Type B pancreatic cell (in vitro differentiated cells): ENCODE data around the gene ALDH4A1. TPM values are rescaled to one million over a fixed set of nuclear protein-coding genes. Genes with fewer than 3 reads are reported as not detected.
A peak's percentile ranks its signal among the peaks of the same experiment; 100 is the strongest.

Source experiments
- DNase-seq: peaks from one replicate; pipeline ENCODE4 v3.0.0; 2021; ENCODE audit warnings: mixed read lengths; ENCODE audit not compliant: unreplicated experiment; ENCODE audit errors: extremely low spot score
- H3K27ac Mint-ChIP-seq: 2 replicates; pipeline ENCODE4 v1.8.0; 2021; ENCODE audit warnings: mild to moderate bottlenecking, mixed read lengths
- H3K27me3 Mint-ChIP-seq: 2 replicates; pipeline ENCODE4 v1.8.0; 2021; ENCODE audit warnings: mixed read lengths
- H3K36me3 Mint-ChIP-seq: 2 replicates; pipeline ENCODE4 v1.8.0; 2021; ENCODE audit warnings: mixed read lengths
- H3K4me1 Mint-ChIP-seq: one replicate; pipeline ENCODE4 v1.8.0; 2021; ENCODE audit warnings: mixed read lengths; ENCODE audit not compliant: unreplicated experiment
- H3K4me3 Mint-ChIP-seq: 2 replicates; pipeline ENCODE4 v1.8.0; 2021; ENCODE audit warnings: mild to moderate bottlenecking, mixed read lengths
- H3K9me3 Mint-ChIP-seq: 2 replicates; pipeline ENCODE4 v1.8.0; 2021; ENCODE audit warnings: mixed read lengths
- total RNA-seq: library from RNA; stranded (reverse); gene quantifications from 2 replicates; pipeline ENCODE4 v1.2.1, GENCODE V29; 2021; ENCODE audit warnings: low replicate concordance
- TF ChIP-seq, protein P1 (sequence below): fragments of 200-600 bp; sonication (generic); conservative IDR thresholded peaks from 2 replicates; pipeline ENCODE4 v1.5.0; 2021; ENCODE audit warnings: antibody characterized with exemption, mild to moderate bottlenecking

The ALDH4A1 gene
- total RNA-seq, 1 donor from 2014 or later, result 26.7 TPM

GRCh38 chr1:18901952-18902522 lies 318 bp downstream of the ALDH4A1 start:
- H3K27me3 Mint-ChIP-seq, result no peaks in the 10 kb centered on the region
- H3K9me3 Mint-ChIP-seq, result no peaks in the 10 kb centered on the region
- H3K4me1 Mint-ChIP-seq, result peaks cover 12% of the 10 kb centered on the region
- DNase-seq, result no peak
- peak overlapping the region; percentile 95 for H3K4me3 Mint-ChIP-seq
- peak overlapping the region; percentile 100 for H3K27ac Mint-ChIP-seq
- H3K36me3 Mint-ChIP-seq, result no peaks in the 10 kb centered on the region
- TF ChIP-seq, protein P1, sequence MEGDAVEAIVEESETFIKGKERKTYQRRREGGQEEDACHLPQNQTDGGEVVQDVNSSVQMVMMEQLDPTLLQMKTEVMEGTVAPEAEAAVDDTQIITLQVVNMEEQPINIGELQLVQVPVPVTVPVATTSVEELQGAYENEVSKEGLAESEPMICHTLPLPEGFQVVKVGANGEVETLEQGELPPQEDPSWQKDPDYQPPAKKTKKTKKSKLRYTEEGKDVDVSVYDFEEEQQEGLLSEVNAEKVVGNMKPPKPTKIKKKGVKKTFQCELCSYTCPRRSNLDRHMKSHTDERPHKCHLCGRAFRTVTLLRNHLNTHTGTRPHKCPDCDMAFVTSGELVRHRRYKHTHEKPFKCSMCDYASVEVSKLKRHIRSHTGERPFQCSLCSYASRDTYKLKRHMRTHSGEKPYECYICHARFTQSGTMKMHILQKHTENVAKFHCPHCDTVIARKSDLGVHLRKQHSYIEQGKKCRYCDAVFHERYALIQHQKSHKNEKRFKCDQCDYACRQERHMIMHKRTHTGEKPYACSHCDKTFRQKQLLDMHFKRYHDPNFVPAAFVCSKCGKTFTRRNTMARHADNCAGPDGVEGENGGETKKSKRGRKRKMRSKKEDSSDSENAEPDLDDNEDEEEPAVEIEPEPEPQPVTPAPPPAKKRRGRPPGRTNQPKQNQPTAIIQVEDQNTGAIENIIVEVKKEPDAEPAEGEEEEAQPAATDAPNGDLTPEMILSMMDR, result no peak

DNA sequence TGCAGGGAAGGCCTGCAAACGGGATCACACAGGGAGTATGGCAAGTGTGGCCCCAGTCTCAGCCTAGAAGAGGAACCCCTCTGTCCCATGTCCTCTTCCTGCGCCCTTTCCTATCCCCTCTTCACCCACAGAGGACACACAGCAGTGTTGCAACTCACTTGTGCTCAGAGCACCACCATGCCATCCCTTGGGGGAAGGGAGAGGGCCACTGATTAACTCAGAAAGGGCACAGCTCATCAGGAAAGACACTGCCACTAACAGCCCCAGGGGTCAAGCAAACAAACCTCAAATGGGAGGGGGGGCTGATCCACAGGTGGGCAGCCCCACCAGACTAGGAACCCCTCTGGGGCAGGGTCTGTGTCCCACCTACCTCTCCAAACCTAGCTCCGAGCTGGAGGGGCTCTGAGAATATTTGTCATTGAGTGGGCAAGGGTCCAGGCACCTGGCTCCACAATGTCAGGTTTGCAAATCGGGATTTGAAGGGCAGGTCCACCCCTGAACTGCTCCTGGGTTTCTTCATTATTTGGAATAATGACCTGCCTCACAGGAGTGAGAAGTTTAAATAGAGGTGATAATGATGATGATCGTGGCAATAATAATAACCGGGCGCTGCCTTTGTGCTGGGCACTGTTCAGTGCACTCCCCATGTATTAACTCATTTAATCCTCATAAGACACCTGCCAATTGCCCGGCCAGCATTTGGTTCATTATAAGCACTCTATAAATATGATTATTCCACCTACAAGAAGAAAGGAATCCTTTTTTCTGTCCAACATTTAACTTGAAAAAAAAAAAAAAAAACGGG lies 1.0 kb downstream of the ALDH4A1 start:
- H3K27me3 Mint-ChIP-seq, result no peaks in the 10 kb centered on the region
- peak overlapping the region; percentile 100 for H3K27ac Mint-ChIP-seq
- DNase-seq, result no peak
- no peaks in the 10 kb centered on the region for H3K36me3 Mint-ChIP-seq
- H3K9me3 Mint-ChIP-seq, result no peaks in the 10 kb centered on the region
- TF ChIP-seq, protein P1, result no peak
- peak overlapping the region; percentile 95 for H3K4me3 Mint-ChIP-seq
- H3K4me1 Mint-ChIP-seq, result peaks cover 12% of the 10 kb centered on the region

- Mint-ChIP-seq H3K4me3 (peak overlapping the region; percentile 95), H3K36me3 (no peaks in the 10 kb centered on the region), H3K9me3 (no peaks in the 10 kb centered on the region), H3K27me3 (no peaks in the 10 kb centered on the region), H3K27ac (peak overlapping the region; percentile 76), H3K4me1 (peaks cover 12% of the 10 kb centered on the region)
- DNase-seq, result no peak
- TF ChIP-seq, protein P1, result no peak
These were observed 2.0 kb downstream of the ALDH4A1 start for GRCh38 chr1:18900303-18900841.

DNA sequence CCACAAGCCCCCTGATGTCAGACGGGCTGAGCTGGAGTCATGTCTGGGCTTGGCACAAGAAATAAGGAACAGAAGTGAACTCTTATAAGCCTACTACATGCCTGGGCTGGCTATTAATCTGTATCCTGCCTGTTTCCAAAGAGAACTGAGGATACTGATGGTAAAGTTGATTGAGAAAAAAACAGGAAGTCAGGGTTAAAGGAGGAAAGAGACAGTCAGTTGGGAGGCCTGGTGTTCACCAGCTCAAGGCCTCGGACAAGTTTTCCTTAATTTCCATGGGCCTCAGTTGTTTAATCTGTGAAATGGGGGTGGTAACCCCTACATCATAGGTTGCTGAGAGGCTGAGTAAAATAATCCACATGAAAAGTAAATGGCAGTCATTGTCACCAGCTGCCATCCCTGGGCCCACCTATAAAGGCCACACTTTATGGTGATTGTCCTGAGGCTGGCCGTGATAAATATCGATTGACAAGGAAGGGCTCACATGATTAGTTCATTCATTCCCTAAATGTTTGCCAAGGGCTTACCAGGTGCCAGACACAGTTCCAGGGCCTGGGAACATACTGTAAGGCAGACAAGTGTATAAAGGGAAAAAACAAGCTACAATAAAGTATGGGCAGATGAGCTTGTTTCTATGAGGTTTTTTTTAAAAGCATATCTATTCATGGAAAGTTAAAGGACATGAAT lies 2.8 kb downstream of the ALDH4A1 start:
- no peaks in the 10 kb centered on the region for H3K27me3 Mint-ChIP-seq
- no peaks in the 10 kb centered on the region for H3K9me3 Mint-ChIP-seq
- TF ChIP-seq, protein P1, result no peak
- H3K36me3 Mint-ChIP-seq, result no peaks in the 10 kb centered on the region
- H3K4me3 Mint-ChIP-seq, result peak overlapping the region; percentile 95
- DNase-seq, result no peak
- peaks cover 12% of the 10 kb centered on the region for H3K4me1 Mint-ChIP-seq
- peak overlapping the region; percentile 76 for H3K27ac Mint-ChIP-seq

DNA sequence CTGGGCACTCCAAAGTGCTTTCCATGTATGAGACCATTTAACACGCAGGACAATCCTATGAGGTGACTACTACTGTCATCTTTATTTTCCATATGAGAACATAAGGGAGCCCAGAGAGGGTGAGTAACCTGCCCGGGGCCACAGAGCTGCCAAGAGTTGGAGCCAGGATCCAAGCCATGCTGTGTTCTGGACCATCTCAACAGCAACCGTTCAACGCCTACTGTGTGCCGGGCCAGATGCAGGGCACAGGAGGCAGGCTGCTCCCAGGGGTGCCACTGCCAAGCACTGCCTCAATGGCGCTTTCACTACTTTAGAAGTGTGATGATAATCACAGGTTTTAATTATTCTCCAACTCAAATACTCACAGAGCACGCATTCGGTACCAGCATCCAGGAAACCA lies 3.8 kb downstream of the ALDH4A1 start:
- Mint-ChIP-seq H3K9me3 (no peaks in the 10 kb centered on the region), H3K36me3 (no peaks in the 10 kb centered on the region), H3K4me1 (peaks cover 11% of the 10 kb centered on the region), H3K27me3 (no peaks in the 10 kb centered on the region), H3K4me3 (no peak overlapping the region), H3K27ac (no peak overlapping the region)
- TF ChIP-seq, protein P1, result no peak
- no peak for DNase-seq
